OCI-LY7 (cell line): ENCODE results near the gene PACSIN2. TPM values are rescaled to one million over a fixed set of nuclear protein-coding genes. Genes with fewer than 3 reads are reported as not detected.

Experiments used
- BruUV-seq: library from RNA; stranded (reverse); fragments of 400-500 nt; replicated peaks from 2 replicates; lab custom pipeline; 2021; lab: Mats Ljungman, UMichigan
- CTCF ChIA-PET: fragments of 300-600 bp; sonication (Branson Sonifier 250); formaldehyde crosslinking; loops from one replicate; lab custom pipeline; 2022; ENCODE audit warnings: antibody characterized with exemption; ENCODE audit not compliant: unreplicated experiment; lab: Charles Lee
- POLR2A ChIA-PET: fragments of 300-600 bp; sonication (Branson Sonifier 250); formaldehyde crosslinking; loops from one replicate; lab custom pipeline; 2022; ENCODE audit warnings: antibody characterized with exemption; lab: Charles Lee
- DNase-seq: peaks from one replicate; pipeline ENCODE4 v3.0.0-alpha.2; 2015; ENCODE audit warnings: low spot score
- H2AFZ ChIP-seq: fragments of 200-600 bp; sonication (generic), shearing (Covaris generic); 2 replicates; pipeline ENCODE4 v1.6.1; 2014; ENCODE audit warnings: mild to moderate bottlenecking, antibody characterized with exemption, low read length, moderate library complexity
- H3K27ac ChIP-seq: fragments of 200-600 bp; sonication (generic); 2 replicates; pipeline ENCODE4 v1.5.1; 2014; ENCODE audit warnings: mixed run types, low read depth, mild to moderate bottlenecking, moderate library complexity, low read length, inconsistent platforms; ENCODE audit not compliant: poor library complexity, severe bottlenecking
- H3K36me3 ChIP-seq: fragments of 200-600 bp; sonication (generic); 2 replicates; pipeline ENCODE4 v1.6.1; 2014; ENCODE audit warnings: mild to moderate bottlenecking, antibody characterized with exemption, low read length, moderate library complexity, mixed read lengths; ENCODE audit not compliant: insufficient read depth
- H3K4me1 ChIP-seq: fragments of 200-600 bp; sonication (generic); 2 replicates; pipeline ENCODE4 v1.5.1; 2014; ENCODE audit warnings: mild to moderate bottlenecking, low read length; ENCODE audit not compliant: insufficient read depth, poor library complexity, severe bottlenecking
- H3K4me2 ChIP-seq: fragments of 200-600 bp; sonication (generic); 2 replicates; pipeline ENCODE4 v1.6.1; 2014; ENCODE audit warnings: mild to moderate bottlenecking, low read length
- H3K4me3 ChIP-seq: fragments of 200-600 bp; sonication (generic); 2 replicates; pipeline ENCODE4 v1.5.1; 2014; ENCODE audit warnings: mild to moderate bottlenecking, low read depth, low read length; ENCODE audit not compliant: poor library complexity, severe bottlenecking
- H3K79me2 ChIP-seq: fragments of 200-600 bp; sonication (generic); 2 replicates; pipeline ENCODE4 v1.6.1; 2016; ENCODE audit warnings: low read depth, mild to moderate bottlenecking, low read length, moderate library complexity, mixed read lengths; ENCODE audit not compliant: insufficient read depth
- H3K9me2 ChIP-seq: fragments of 200-600 bp; sonication (generic); 2 replicates; pipeline ENCODE4 v1.6.1; 2016; ENCODE audit warnings: mild to moderate bottlenecking, low read length, mixed read lengths; ENCODE audit not compliant: insufficient read depth
- H3K9me3 ChIP-seq: fragments of 200-600 bp; sonication (generic); 2 replicates; pipeline ENCODE4 v1.6.1; 2014; ENCODE audit warnings: mild to moderate bottlenecking, mixed run types, low read length, mixed read lengths
- H4K20me1 ChIP-seq: fragments of 200-600 bp; sonication (generic); 2 replicates; pipeline ENCODE4 v1.6.1; 2014; ENCODE audit warnings: mild to moderate bottlenecking, antibody characterized with exemption, low read length, moderate library complexity, mixed read lengths; ENCODE audit not compliant: insufficient read depth
- CTCF ChIP-seq: fragments of 200-600 bp; sonication (generic); conservative IDR thresholded peaks from 2 replicates; pipeline ENCODE4 v1.5.1; 2014; ENCODE audit warnings: mild to moderate bottlenecking, antibody characterized with exemption, low read length, moderate library complexity, mixed read lengths
- EZH2phosphoT487 ChIP-seq: fragments of 200-600 bp; sonication (generic); IDR thresholded peaks from 2 replicates; pipeline ENCODE4 v1.6.1; 2018; ENCODE audit warnings: low read depth, borderline replicate concordance, mild to moderate bottlenecking, mixed run types, antibody characterized with exemption, low read length, moderate library complexity, mixed read lengths
- intact Hi-C: fragments of 100-400 bp; cut with micrococcal nuclease; formaldehyde crosslinking; loops from one replicate; pipeline ENCODE4 v1.10.0; 2022; ENCODE audit not compliant: unreplicated experiment
- total RNA-seq, 2 experiments: library from RNA; depleted of rRNA in 1 of 2; stranded (reverse); fragments of >200 nt in 1 of 2; shearing (Covaris generic) in 1 of 2; gene quantifications; 2 replicates each; pipeline ENCODE4 v1.2.3, GENCODE V29; 2014 to 2022

Gene PACSIN2
- total RNA-seq, 2 experiments from 2014 or later = 25.4 to 41.7 TPM

GRCh38 chr22:42820045-42820763 is 194.7 kb downstream of the PACSIN2 start:
- peaks cover 18% of the 10 kb centered on the region for H3K4me1 ChIP-seq
- no peak overlapping the region for H3K27ac ChIP-seq
- no peaks in the 10 kb centered on the region for H4K20me1 ChIP-seq
- peak; percentile 80 for DNase-seq
- H3K36me3 ChIP-seq = peaks cover 15% of the 10 kb centered on the region
- peak overlapping the region; percentile 24 for H3K4me3 ChIP-seq
- H3K79me2 ChIP-seq = no peaks in the 10 kb centered on the region
- TF ChIP-seq CTCF = peak; percentile 98
- TF ChIP-seq EZH2phosphoT487 = no peak
- H3K4me2 ChIP-seq = peak overlapping the region; percentile 60
- no TSS peak for BruUV-seq
- intact Hi-C loops = loop anchor here (1.0 kb wide), 2 partner anchors 158 to 199 kb away; no protein-coding TSS in a partner anchor
- peak overlapping the region; percentile 90 for H2AFZ ChIP-seq
- 0 out of 2 replicates have a peak, but pooled peaks cover 4% of the 10 kb centered on the region for H3K9me3 ChIP-seq
- H3K9me2 ChIP-seq = no peaks in the 10 kb centered on the region
- ChIA-PET POLR2A (interaction anchor here (0.6 to 1.0 kb wide), 2 partner anchors 36 to 182 kb away, joined by 3 read pairs; no protein-coding TSS in a partner anchor), CTCF (interaction anchor here (1.4 to 2.3 kb wide), 2 partner anchors 13 to 199 kb away, joined by 4 to 6 read pairs; no protein-coding TSS in a partner anchor)

Other genes starting within 250 kb of the PACSIN2 start
- 24.2 and 29.9 TPM in 2 replicates for gene ARFGAP3, start 157.9 kb downstream of the PACSIN2 start, total RNA-seq (2014; rRNA removed; shearing (Covaris generic))
- gene ARFGAP3, start 157.9 kb downstream of the PACSIN2 start, total RNA-seq (2022) = 47.0 and 49.0 TPM in 2 replicates
- gene TTLL1, start 74.2 kb upstream of the PACSIN2 start, total RNA-seq (2014; rRNA removed; shearing (Covaris generic)) = 5.5 and 5.8 TPM in 2 replicates
- 7.1 and 9.9 TPM in 2 replicates for gene TTLL1, start 74.2 kb upstream of the PACSIN2 start, total RNA-seq (2022)
- gene BIK, start 95.6 kb upstream of the PACSIN2 start, total RNA-seq (2014; rRNA removed; shearing (Covaris generic)) = 104 and 143 TPM in 2 replicates
- 67.6 and 88.4 TPM in 2 replicates for gene BIK, start 95.6 kb upstream of the PACSIN2 start, total RNA-seq (2022)
- gene MCAT, start 128.2 kb upstream of the PACSIN2 start, total RNA-seq (2014; rRNA removed; shearing (Covaris generic)) = 28.4 and 30.6 TPM in 2 replicates
- gene MCAT, start 128.2 kb upstream of the PACSIN2 start, total RNA-seq (2022) = 23.1 and 33.2 TPM in 2 replicates
- gene TSPO, start 136.4 kb upstream of the PACSIN2 start, total RNA-seq (2014; rRNA removed; shearing (Covaris generic)) = 47.1 and 59.6 TPM in 2 replicates
- 55.5 and 69.9 TPM in 2 replicates for gene TSPO, start 136.4 kb upstream of the PACSIN2 start, total RNA-seq (2022)
- gene TTLL12, start 172.0 kb upstream of the PACSIN2 start, total RNA-seq (2014; rRNA removed; shearing (Covaris generic)) = 66.7 and 71.5 TPM in 2 replicates
- 62.6 and 66.5 TPM in 2 replicates for gene TTLL12, start 172.0 kb upstream of the PACSIN2 start, total RNA-seq (2022)